Esophagus mucosa (tissue), 1 donor: ENCODE results near the gene STK38L. TPM values are rescaled to one million over a fixed set of nuclear protein-coding genes. Genes with fewer than 3 reads are reported as not detected.

Experiments
- ATAC-seq: fragments of 200-7000 bp; cut with Tn5 transposase; one replicate; pipeline ENCODE4 v1.9.1; 2020
- total RNA-seq: library from RNA; stranded (reverse); gene quantifications from one replicate; pipeline ENCODE4 v1.2.4, GENCODE V29; 2023
- donor health status: DM: yes; HTN: yes; CAD: no.

The STK38L gene
- total RNA-seq, 1 donor from 2014 or later = 27.2 TPM

DNA sequence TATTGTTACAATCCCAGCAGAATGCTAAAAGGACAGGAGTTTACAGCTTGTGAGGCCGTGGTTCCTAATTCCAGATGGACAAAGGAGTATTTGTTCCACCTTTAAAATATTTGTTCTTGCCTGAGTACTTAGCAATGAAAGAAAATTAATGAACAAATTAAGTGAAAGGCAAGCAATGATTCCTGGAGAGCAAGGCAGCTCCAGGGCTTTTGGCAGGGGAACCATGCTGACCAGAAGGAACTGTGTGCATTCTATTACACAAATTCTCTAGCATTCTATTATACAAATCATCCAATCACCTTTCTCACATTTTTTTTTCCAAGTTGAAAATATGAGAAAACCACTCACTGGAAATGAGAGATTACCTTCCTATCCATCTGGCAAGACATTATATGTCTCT, 86.8 kb downstream of the STK38L start:
- ATAC-seq = no peak

DNA sequence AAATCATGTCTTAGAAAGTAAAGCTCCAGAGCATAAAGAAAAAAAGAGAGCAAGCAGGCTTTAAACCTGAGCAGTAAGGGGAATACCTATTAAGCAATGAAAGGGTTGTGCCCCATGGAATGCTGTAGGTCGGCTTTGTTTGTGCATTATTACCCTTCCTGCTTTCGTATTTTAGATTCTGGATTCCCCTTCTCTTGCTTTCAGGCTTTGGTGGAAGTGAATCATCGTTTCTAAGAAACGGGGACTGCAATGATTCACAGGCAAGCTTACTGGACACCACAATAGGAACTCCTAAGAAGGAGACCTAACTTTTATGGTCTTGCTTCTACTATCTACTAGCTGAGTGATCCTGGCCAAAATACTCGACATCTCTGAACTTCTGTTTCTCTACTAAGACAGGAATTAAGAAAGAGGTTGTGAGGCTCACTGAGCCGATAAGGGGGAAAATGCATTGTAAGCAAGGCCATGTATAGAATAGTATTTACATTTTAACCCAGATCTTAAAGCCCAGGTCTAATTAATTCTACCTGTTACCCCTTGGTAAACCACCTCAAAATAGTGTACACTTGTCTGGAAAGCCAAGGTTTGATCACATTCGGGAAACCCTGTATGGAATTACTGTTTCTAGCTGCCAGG, 87.3 kb downstream of the STK38L start:
- ATAC-seq = peak; percentile 84

DNA sequence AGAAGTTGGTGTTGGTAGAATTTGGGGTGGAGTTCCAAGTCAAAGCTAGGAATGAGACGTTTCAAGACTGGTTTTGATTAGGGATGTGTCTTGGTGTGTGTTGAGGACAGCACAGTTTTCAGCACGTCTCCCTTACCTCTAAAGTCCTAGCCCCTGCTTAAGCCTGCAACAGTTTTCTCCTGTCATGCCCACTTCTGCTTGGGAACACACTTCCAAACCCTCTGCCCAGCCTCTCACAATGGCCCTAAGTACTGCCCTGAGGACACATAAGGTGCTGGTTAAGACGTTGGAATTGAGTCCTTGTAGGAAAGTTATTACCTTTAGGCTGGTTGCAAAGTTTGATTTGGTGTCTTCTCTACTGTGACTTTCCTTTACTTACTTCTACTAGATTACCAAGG, 87.8 kb downstream of the STK38L start:
- ATAC-seq = peak; percentile 30

DNA sequence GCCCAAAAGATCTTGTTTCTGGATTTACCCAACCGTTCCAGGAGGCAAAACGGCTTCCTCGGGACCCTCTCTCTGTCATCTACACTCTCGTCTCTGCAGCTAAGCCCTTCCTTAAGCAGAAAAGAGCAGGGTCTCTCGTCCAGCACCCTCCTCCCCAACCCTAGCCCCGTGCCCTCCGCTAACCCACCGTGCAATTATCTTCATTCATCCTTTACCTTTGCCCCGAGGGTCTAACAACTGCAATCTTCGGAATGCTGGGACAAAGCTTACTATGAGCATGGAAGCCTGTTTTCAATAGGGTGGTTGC, 88.3 kb downstream of the STK38L start:
- no peak for ATAC-seq

DNA sequence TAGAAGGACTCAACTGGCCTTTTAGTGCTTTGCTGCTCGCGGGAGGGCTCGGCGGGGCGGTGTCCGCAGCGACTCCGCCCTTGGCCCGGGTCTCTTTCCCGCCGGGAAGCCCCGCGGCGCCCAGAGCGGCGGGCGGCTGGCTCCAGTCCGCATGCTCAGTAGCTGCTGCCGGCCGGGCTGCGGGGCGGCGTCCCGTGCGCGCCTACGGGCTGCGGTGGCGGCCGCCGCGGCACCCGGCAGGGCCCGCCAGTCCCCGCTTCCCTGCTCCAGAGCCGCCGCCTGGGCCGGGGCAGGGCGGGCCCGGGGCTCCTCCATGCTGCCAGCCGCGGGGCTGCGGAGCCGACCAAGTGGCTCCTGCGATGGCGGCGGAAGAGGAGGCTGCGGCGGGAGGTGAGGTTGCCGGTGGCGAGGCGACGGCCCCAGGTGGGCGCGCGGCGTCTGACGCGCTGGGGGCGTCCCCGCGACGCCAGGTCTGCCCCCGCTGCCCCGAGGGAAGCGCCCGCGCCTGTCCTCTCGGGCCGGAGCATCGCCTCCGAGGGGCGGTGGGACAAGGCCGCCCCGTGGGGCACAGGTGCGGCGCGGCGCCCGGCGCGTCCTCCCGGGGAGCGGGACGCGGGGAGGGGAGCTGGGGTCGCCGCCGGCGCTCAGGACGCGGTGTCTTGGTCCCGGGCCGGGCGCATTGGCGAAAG, 88.8 kb downstream of the STK38L start, which contains the start of gene BMAL2:
BMAL2 (plus strand) TSS at position 123 of the 689 bp plus-strand sequence; CDS start at position 360, 237 bp downstream.
- peak; percentile 19 for ATAC-seq

DNA sequence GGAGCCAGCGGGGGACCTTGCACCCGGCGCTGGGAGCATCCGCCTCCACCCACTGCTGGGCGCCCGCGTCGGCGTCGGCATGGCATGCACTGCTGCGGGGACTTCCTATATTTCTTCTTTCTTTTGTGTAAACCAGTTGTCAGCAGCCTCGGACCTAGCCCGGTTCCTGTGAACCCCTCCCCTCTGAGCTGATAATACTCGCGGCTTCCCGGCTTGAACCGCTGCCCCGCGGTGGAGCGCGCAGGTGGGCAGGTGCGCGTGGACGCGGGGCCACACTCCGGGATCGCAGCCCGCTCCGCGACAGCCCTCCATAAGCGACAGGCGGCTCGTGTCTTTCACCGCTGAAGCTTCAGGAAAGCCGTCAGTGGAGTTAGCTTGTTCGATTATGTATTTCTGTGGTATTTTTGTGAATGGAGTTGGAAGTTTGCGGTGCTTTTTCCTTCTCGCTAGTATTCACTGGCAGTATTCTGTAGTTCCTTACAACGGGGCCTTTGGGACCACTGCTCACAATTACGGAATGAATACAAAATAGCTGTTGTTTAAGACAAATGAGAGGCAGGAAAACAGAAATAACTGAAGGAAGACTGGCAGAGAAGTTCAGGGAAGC, 89.4 kb downstream of the STK38L start:
- peak; percentile 3 for ATAC-seq

DNA sequence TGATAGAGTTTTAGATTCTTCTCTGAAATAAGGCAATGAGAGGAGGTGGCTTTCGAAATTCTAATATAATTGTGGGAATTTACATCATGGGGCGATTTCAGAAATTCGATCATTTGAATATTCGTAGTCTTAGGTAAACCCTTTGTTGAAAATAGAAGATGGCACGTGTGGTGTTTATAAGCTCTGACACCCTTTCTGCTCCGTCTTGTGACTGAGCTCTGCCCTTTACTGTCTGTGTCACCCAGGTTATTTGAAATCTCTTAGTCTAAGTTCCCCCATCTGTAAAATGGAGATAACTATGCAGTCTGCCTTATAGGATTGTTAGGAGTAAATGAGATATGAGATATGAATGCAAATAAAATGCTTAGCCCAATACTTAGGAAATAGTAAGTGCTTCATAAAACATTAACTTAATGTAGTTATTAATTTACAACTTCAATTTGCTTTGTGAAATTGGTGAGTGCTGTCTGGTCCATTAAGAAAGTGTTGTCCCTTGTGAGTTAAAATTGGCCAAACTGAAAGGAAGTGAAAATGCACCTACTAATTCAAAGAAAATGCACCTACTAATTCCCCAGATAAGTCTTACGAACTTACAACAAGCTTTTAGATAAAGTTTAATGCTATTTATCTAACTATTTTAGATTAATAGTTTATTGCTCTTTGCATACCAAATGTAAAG, 90.1 kb downstream of the STK38L start:
- no peak for ATAC-seq

DNA sequence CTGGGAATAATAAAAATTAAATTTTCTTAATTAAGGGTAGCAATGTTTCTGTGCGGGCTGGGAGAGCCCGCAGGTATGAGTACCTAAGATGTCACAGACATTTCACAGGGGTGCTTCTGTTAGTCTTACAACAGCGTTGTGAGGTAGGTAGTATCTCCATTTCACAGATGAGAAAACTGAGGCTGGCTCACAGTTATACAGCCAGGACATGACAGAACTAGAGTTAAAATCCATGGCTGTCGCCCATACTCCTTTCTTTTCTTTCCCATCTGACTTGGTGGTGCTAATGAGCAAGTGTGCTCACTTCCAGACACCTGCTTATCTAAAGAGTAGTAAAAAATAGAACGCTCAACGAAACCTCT, 90.6 kb downstream of the STK38L start:
- ATAC-seq = no peak

DNA sequence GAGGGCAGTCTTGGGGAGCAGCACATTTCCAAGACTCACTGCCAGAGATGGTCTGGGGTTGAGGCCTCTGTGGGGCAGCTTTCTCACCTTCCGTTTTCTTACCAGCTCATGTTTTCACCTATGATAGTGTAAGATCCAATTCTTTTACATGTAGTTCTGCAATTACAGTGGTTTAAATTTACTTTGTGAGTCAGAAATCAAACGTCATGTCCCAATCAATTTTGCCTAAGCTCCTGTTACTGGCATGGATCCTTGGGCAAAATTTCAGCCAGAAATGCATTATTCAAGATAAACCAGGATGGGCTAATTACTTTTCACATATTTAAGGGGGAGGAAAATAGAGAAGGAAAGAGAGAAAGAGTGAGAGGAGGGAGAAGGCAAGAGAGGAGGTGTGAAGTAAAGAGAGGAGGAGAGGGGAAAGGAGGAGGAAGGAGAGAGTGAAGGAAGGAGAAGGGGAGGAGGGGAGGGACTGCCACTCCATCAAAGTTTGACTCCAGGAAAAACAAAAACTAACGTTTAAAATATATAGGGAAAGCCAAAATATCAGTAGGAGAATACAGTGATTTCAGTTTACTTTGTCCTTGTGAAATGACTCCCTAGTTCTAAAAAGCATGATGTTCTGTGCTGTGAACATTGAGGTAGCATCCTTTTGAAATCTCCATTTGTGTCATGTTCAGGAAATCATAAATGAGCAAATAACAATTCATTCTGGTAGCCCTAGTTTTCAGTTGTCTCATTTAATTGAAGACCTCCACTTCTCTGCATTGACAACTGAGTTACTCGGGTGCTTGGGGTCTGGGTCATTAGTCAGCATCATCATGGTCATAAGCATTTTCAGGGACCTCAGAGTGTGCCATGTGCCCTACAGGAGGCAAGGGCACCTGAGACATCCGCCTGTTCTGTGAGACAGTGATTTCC, 91.5 kb downstream of the STK38L start:
- ATAC-seq = no peak

DNA sequence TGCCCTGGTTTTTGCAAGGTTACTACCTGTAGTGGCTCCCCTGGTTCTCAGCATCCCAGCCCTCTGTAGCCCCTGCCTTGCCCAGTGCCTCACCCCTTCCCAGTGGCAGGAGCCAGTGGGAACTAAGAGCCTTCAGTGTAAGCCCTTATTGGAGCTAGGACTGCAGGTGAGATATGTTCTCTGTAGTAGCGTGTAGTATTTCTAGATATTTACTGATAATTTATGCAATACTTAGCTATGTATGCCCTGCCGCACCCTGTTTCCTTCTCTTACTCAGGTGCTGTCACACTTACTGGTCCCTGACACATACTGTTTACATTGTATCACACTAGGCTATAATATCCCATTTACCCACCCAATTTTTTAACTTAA, 92.2 kb downstream of the STK38L start:
- ATAC-seq = peak; percentile 88

DNA sequence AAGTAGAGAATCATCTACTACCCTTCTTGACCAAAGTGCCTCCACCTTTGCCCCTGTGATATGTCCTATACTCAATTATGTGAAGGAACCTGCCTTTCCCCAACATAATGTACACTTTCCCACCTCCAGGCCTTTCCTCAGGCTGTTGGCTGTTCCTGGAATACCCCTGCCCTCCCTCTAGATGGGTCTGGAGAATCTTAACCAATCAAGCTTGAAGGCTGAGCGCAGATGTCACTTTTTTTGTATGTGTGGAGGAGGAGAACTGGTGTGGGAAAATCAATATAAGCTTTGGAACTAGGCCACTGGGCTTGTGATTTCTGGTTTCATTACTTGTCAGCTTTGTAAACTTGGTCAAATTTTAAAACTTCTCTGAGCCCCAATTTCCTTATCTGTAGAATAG, 93.3 kb downstream of the STK38L start:
- ATAC-seq = no peak

DNA sequence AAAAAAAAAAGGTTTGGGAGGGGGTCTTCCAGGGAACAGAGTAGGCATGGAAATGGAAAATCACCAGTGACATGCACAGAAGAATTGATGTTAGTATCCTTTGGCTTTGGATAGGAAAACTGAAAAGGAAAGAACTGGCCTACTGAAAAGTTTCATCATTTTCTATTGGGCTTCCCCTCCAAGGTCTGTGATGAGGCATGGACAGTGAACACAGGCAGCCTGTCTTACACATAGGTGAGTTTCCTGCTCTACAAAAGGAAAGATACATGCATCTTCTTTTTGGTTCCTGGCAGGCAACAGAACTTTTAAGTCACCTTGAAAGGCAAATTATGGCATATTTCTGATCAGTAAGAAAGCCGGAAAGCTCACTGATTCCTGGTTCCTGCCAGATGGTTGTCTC, 94.4 kb downstream of the STK38L start:
- no peak for ATAC-seq

DNA sequence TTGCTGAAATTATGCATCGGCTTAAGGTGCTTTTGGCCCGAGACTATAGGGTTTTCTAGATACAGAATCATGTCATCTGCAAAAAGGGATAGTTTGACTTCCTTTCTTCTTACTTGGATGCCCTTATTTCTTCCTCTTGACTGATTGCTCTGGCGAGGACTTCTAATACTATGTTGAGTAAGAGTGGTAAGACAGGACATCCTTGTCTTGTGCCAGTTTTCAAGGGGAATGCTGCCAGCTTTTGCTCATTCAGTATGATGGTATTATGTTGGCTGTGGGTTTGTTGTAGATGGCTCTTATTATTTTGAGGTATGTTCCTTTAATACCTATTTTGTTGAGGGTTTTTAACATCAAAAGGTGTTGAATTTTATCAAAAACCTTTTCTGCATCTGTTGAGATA, 96.9 kb downstream of the STK38L start:
- no peak for ATAC-seq

DNA sequence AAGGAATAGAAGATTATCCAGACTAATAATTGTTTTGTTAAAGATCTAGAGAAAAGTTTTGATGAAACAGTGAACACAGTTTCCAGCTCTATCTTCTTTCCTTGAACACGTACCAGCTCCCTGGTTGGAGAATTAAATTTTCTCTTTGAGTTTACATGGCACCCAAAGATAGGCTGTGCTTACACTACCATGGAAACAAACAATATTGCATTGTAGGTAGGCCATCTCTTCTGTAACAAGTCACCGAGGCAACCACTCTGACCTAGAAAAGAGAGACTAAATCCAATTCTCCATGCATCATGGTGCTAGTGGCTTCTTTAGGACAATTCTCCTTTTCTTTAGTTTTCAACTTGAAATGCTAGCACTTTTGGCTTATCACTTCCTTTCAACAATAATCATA, 98.5 kb downstream of the STK38L start:
- ATAC-seq = no peak

DNA sequence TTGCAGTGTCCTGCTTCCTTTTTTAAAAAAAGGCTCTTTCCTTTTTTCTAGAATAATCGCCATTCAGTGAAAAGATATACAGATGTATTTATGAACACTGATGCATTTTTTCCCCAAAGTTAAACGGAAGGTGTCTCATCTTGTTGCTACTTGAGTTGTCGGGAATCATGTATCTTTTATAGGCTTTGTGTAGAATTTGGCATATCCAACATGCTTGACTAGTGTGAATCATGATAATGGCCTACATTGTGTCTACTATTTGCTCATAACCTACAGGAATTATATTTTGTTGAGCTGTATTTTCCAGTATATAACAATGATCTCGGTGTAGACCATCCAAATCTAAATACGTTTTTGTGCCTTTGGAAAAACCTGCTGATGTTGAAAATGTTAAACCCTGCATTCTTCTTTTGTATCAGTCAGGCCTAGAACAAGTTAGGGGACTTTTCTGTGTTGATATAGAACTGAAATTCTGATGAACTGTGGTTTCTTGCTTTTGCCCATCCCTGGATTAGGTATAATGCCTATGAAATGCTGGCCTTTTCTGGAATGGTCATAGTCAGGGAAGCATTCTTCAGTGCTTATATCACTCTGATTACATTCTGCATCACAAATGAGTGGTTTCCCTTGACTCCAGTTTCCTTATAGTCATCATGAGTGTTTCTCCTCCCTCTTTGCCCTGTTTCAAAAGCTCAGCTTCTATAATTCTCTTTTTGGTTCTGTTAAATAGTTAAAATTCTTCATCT, 99.3 kb downstream of the STK38L start:
- peak; percentile 87 for ATAC-seq

DNA sequence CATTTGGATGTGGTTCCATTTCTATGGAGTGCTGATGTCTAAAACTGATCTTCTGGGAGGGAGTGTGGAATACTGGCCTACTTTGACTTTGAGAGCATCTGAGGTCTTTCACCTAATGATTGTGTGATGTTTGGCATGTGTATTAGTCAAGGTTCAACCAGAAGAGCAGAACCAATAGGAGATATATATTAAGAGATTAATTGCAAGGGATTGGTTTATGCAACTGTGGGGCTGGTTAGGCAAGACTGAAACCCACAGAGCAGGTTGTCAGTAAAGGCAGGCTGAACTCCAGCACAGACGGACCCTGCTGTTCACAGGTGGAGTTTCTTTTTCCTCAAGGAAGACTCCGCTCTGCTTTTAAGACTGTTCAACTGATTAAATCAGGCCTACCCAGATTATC, 100.2 kb downstream of the STK38L start:
- peak; percentile 82 for ATAC-seq

DNA sequence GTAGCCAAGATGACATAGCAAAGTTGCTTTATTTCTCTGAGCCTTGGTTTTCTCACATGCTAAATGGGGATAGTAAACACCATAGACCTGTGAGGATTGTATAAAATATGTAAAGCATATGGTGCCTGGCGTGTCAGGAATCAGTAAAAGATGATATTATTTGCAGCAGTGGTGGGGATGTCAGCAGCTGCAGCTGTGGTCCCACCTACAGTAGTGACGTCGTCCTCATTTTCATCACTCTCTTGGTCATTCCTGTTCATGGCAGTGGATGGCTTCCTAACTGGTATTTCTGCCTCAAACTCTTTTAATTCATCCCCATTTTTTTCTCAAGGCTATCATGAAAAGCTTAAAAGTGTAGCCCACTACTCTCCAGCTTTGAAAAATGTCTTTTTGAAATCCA, 100.7 kb downstream of the STK38L start:
- no peak for ATAC-seq

DNA sequence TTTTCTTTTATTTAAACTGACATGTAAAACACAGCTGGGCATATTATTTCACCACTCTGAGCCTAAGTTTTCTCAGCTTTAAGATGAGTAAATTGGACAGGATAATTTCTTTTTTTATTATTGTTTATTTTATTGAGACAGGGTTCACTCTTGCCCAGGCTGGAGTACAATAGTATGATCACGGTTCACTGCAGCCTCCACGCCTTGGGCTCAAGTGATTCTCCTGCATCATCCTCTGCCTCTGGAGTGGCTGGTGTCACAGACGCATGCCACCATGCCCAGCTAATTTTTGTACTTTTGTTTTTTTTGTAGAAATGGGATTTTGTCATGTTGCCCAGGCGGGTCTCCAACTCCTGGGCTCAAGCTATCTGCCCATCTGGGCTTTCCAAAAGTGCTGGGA, 101.3 kb downstream of the STK38L start:
- ATAC-seq = no peak

DNA sequence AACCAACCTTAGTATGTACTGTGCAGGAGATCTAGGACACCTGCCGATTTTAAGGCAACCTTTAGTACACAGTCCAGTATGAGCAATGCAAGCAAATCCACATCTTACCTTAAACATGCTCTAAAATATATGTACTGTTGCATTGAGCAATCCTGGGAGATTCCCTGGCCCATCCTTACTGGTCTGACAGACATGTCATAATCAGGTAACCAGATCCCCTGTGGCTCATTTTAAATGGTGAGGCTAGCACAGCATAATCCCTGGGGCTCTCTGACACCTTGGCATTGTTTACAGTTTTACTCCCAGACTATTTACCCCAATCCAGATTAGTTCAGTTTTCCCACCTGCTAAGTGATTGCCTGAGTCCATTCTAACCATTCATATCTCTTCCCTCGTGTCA, 103.7 kb downstream of the STK38L start:
- ATAC-seq = peak; percentile 74

DNA sequence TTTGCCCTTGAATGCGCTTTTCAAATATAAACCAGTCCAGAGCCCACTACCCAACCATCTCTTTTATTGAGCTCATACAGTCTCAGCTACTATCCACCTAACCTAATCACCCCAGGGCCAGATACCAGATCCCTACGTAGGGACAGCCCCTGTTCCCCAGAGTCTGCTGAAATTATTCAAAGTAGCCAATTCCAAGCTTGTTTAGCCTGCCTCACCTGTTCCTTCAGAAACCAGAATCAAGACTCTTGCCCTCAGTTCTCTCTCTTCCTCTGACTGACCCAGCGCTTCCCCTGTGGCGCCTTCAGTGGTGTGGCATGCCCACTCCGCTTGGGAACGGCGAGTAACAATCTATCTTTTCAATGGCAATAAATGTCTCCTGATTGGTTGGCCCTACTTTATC, 107.4 kb downstream of the STK38L start:
- ATAC-seq = peak; percentile 55

DNA sequence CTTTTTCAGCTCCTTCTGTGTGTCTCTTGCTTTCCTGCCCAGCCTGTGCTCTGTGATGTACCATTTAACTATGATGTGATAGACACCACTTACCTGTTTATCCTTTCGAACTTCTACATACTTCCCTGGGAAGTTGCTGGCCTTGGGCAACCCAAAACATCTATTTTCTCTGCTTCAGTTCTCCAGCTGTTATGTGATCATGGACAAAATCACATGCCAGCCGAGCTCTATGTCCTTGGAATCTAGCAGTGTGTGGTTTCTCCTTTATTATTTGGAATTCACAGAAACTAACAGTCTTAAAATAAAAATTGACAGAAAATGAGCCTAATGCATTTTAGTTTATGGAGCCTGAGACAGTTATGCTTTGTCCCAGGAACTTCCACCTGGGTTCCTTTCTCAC, 111.4 kb downstream of the STK38L start:
- no peak for ATAC-seq

DNA sequence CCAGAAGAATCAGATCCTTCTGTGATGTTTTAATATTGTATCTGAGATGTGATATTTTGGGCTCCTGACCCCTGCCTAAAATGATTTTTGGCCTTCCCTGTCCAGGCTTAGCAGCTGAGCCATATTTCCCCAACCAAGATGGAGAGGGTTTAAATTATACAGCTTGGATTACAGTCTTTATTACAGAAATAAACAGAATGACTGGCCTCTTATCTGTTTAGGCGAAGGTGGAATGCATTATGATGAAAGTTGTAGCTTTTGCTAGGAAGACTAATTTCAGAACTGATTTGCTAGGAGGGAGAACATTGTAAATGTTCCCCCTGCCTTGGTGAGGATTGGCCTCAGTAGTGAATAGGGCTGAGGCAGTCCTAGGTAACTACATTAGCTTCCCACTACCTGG, 111.9 kb downstream of the STK38L start:
- no peak for ATAC-seq
